HepG2 (cell line): Measurements from ENCODE around the gene BRMS1. TPM values are rescaled to one million over a fixed set of nuclear protein-coding genes. Genes with fewer than 3 reads are reported as not detected.
A peak's percentile ranks its signal among the peaks of the same experiment; 100 is the strongest.

ENCODE experiments used
- ATAC-seq: fragments of 200-7000 bp; cut with Tn5 transposase; 3 replicates; pipeline ENCODE4 v1.9.1; 2020; ENCODE audit warnings: mild to moderate bottlenecking, moderate library complexity
- BruUV-seq: library from RNA; stranded (reverse); fragments of 400-500 nt; replicated peaks from 2 replicates; lab custom pipeline; 2021; lab: Mats Ljungman, UMichigan
- CTCF ChIA-PET: fragments of 300-600 bp; formaldehyde crosslinking; extraction: SDS; loops from one replicate; lab custom pipeline; 2021; ENCODE audit warnings: low total read pairs, inconsistent platforms, low intra/inter-chr PET ratio; lab: Yijun Ruan, JAX
- POLR2A ChIA-PET: fragments of 350-600 bp; sonication (Branson Sonifier 250); formaldehyde crosslinking; loops from one replicate; lab custom pipeline; 2020; ENCODE audit warnings: antibody characterized with exemption, inconsistent platforms; lab: Yijun Ruan, JAX
- DNase-seq: peaks from one replicate; pipeline ENCODE4 v3.0.0-alpha.2; 2015; ENCODE audit warnings: low spot score
- FAIRE-seq: peaks from 3 replicates; lab custom pipeline; 2011; peaks lifted over from hg19 to GRCh38; lab: Jason Lieb, UNC
- H2AFZ ChIP-seq: one replicate; pipeline ENCODE4 v1.6.1; 2011; ENCODE audit warnings: low read length, inconsistent platforms
- H3K27ac ChIP-seq: fragments of 300-600 bp; 3 replicates; pipeline ENCODE4 v1.8.0; 2011; ENCODE audit warnings: mixed run types, mild to moderate bottlenecking, mixed read lengths, low read length, inconsistent platforms; ENCODE audit not compliant: insufficient read depth; ENCODE audit errors: extremely low read length
- H3K27me3 ChIP-seq, 2 experiments: fragments of 200-600 bp in 1 of 2; 2 replicates in 1 of 2; 3 replicates in 1 of 2; pipeline versions ENCODE4 v1.6.0 to v1.8.0; 2011; ENCODE audit warnings: low read length in 2 of 2, mild to moderate bottlenecking in 2 of 2, moderate library complexity in 2 of 2, inconsistent platforms in 1 of 2; ENCODE audit not compliant: insufficient read depth in 2 of 2, control insufficient read depth in 1 of 2
- H3K36me3 ChIP-seq, 2 experiments: fragments of 200-600 bp in 1 of 2; replicated peaks in 1 of 2; 2 replicates in 1 of 2; 3 replicates in 1 of 2; pipeline versions ENCODE4 v1.5.1 to v1.8.0; 2011; ENCODE audit warnings: low read length in 2 of 2, inconsistent platforms in 1 of 2; ENCODE audit not compliant: insufficient read depth in 2 of 2, control insufficient read depth in 1 of 2
- H3K4me1 ChIP-seq: 2 replicates; pipeline ENCODE4 v1.5.1; 2012; ENCODE audit warnings: low read length, inconsistent platforms; ENCODE audit not compliant: insufficient read depth
- H3K4me2 ChIP-seq: 2 replicates; pipeline ENCODE4 v1.6.0; 2011; ENCODE audit warnings: low read depth, low read length, inconsistent platforms
- H3K4me3 ChIP-seq, 3 experiments: fragments of 200-600 bp in 1 of 3; sonication (generic), shearing (Covaris generic) in 1 of 3; replicated peaks in 1 of 3; 2 replicates each; pipeline ENCODE4 v1.5.1; 2011 to 2016; ENCODE audit warnings: low read length in 3 of 3, inconsistent platforms in 2 of 3, low read depth in 2 of 3, mild to moderate bottlenecking in 2 of 3, control low read depth in 1 of 3, mixed read lengths in 1 of 3; ENCODE audit not compliant: insufficient read depth in 1 of 3
- H3K79me2 ChIP-seq: one replicate; pipeline ENCODE4 v1.6.1; 2011; ENCODE audit warnings: low read length, inconsistent platforms; ENCODE audit not compliant: insufficient read depth
- H3K9ac ChIP-seq: 2 replicates; pipeline ENCODE4 v1.6.0; 2011; ENCODE audit warnings: mild to moderate bottlenecking, low read depth, low read length, inconsistent platforms; ENCODE audit not compliant: insufficient read depth
- H3K9me3 ChIP-seq: 2 replicates; pipeline ENCODE4 v1.5.1; 2012; ENCODE audit warnings: mild to moderate bottlenecking, low read length
- H4K20me1 ChIP-seq: 2 replicates; pipeline ENCODE4 v1.6.0; 2011; ENCODE audit warnings: inconsistent platforms, mild to moderate bottlenecking, low read length, moderate library complexity; ENCODE audit not compliant: insufficient read depth
- KLF6 ChIP-seq: IDR thresholded peaks from 2 replicates; pipeline ENCODE4 v1.8.0; 2016; ENCODE audit warnings: missing biosample characterization, missing genetic modification reagents
- MEIS1 ChIP-seq: sonication (generic); formaldehyde crosslinking; IDR thresholded peaks from 2 replicates; pipeline ENCODE4 v1.9.0; 2021; ENCODE audit warnings: mild to moderate bottlenecking, missing genetic modification reagents, moderate library complexity, borderline replicate concordance
- PRMT3 ChIP-seq: sonication (generic); formaldehyde crosslinking; IDR thresholded peaks from 2 replicates; pipeline ENCODE4 v1.8.1; 2022; ENCODE audit warnings: low read depth, mild to moderate bottlenecking, moderate library complexity, missing genetic modification reagents, borderline replicate concordance
- RAD51 ChIP-seq: fragments of 450-650 bp; IDR thresholded peaks from 2 replicates; pipeline ENCODE4 v1.6.1; 2016; ENCODE audit warnings: borderline replicate concordance
- SP4 ChIP-seq: sonication (generic); formaldehyde crosslinking; IDR thresholded peaks from 2 replicates; pipeline ENCODE4 v1.8.1; 2023; ENCODE audit warnings: mild to moderate bottlenecking, missing genetic modification reagents
- TEAD2 ChIP-seq: sonication (generic); formaldehyde crosslinking; IDR thresholded peaks from 2 replicates; pipeline ENCODE4 v1.9.0; 2021; ENCODE audit warnings: missing genetic modification reagents
- TOPORS ChIP-seq: sonication (generic); formaldehyde crosslinking; IDR thresholded peaks from 2 replicates; pipeline ENCODE4 v1.8.0; 2023; ENCODE audit warnings: mild to moderate bottlenecking, missing genetic modification reagents
- ZBTB34 ChIP-seq: sonication (generic); formaldehyde crosslinking; IDR thresholded peaks from 2 replicates; pipeline ENCODE4 v1.8.0; 2022; ENCODE audit warnings: mild to moderate bottlenecking, missing genetic modification reagents
- ZBTB38 ChIP-seq: sonication (generic); formaldehyde crosslinking; IDR thresholded peaks from 2 replicates; pipeline ENCODE4 v1.5.1; 2020; ENCODE audit warnings: mild to moderate bottlenecking, missing genetic modification reagents
- ZNF530 ChIP-seq: sonication (generic); formaldehyde crosslinking; IDR thresholded peaks from 2 replicates; pipeline ENCODE4 v1.5.0; 2020; ENCODE audit warnings: low read depth, mild to moderate bottlenecking, missing genetic modification reagents
- ZNF687 ChIP-seq: sonication (generic); formaldehyde crosslinking; IDR thresholded peaks from 2 replicates; pipeline ENCODE4 v1.5.1; 2020; ENCODE audit warnings: mild to moderate bottlenecking, missing genetic modification reagents, moderate library complexity
- ZNF790 ChIP-seq: sonication (generic); formaldehyde crosslinking; IDR thresholded peaks from 2 replicates; pipeline ENCODE4 v1.8.0; 2022; ENCODE audit warnings: missing genetic modification reagents, mild to moderate bottlenecking, borderline replicate concordance
- ZNF879 ChIP-seq: sonication (generic); formaldehyde crosslinking; IDR thresholded peaks from 2 replicates; pipeline ENCODE4 v1.8.1; 2023; ENCODE audit warnings: missing genetic modification reagents
- WGBS: methylation state at CpG from one replicate; pipeline ENCODE4 v1.1.6; 2017; ENCODE audit warnings: low lambda C conversion rate; 5-methylcytosine and 5-hydroxymethylcytosine counted together
- in situ Hi-C: cut with HindIII; loops from 2 replicates; pipeline ENCODE4 v1.10.0; 2017; ENCODE audit warnings: low pct_unique_long_range_greater_than_20kb; ENCODE audit not compliant: extremely low pct_ligation_motif_present
- intact Hi-C: fragments of 100-400 bp; cut with micrococcal nuclease; formaldehyde crosslinking; loops from one replicate; pipeline ENCODE4 v1.10.0; 2022; ENCODE audit not compliant: unreplicated experiment
- polyA plus RNA-seq, 8 experiments: library from polyadenylated mRNA; depleted of rRNA in 3 of 8; stranded (reverse) in 7 of 8; unstranded in 1 of 8; fragments of >200 nt; fragmentation: Illumina TruSeq in 4 of 8; extraction: Trizol in 4 of 8; gene quantifications; 2 replicates each; pipeline versions ENCODE4 v1.2.1 to v1.2.3, GENCODE V29; 2011 to 2016; ENCODE audit warnings: low read depth in 4 of 8, missing spikeins in 1 of 8, mixed read lengths in 1 of 8; ENCODE audit not compliant: insufficient read depth in 1 of 8
- total RNA-seq, 5 experiments: library from RNA; depleted of rRNA; stranded (reverse); fragments of >200 nt; fragmentation: Illumina TruSeq; extraction: Trizol; gene quantifications; 2 replicates each; pipeline ENCODE4 v1.2.3, GENCODE V29; 2016; ENCODE audit warnings: low read depth in 1 of 5
- TF ChIP-seq, protein P1 (sequence below): sonication (generic); formaldehyde crosslinking; IDR thresholded peaks from 2 replicates; pipeline ENCODE4 v1.4.0; 2020; ENCODE audit warnings: missing genetic modification reagents

The BRMS1 gene
- total and polyA plus RNA-seq, 2 of the 13 experiments (the other 11 are each of a cell fraction or from before 2014, with no cell fraction given): 15.8 to 55.7 TPM

GRCh38 chr11:66336234-66337102 is 8.4 kb downstream of the BRMS1 start, which contains the start of gene RIN1:
Gene RIN1 (minus strand): TSS chr11:66336434. CDS start chr11:66336402, 32 bp downstream.
- Histone ChIP-seq H3K79me2 (no peaks in the 10 kb centered on the region), H3K36me3 (peaks cover 12 to 21% of the 10 kb centered on the region in 2 experiments; a peak in 4 of 5 replicates), H3K27ac (peak within 1 kb of the TSS; percentile 63), H3K27me3 (no peaks in the 10 kb centered on the region), H3K9me3 (no peaks in the 10 kb centered on the region), H2AFZ (no peak within 1 kb of the TSS), H3K4me1 (peaks cover 19% of the 10 kb centered on the region), H3K4me3 (peak within 1 kb of the TSS; percentile 64 to 79 (median 70)), H4K20me1 (no peaks in the 10 kb centered on the region), H3K4me2 (peak within 1 kb of the TSS; percentile 87), H3K9ac (peak within 1 kb of the TSS; percentile 67)
- ChIA-PET CTCF (interaction anchor here (0.6 to 2.1 kb wide), 5 partner anchors 8 to 114 kb away, joined by 3 to 32 read pairs (median 4); no protein-coding TSS in a partner anchor), POLR2A (interaction anchor here (0.7 to 3.6 kb wide), 12 partner anchors 8 to 103 kb away, joined by 4 to 59 read pairs (median 5); partner anchors contain the start of genes B4GAT1, BRMS1, CD248 and SLC29A2)
- intact Hi-C loops (loop anchor here (1.0 kb wide), 1 partner anchor 24 kb away; no protein-coding TSS in a partner anchor), in situ Hi-C loops (no loop called here)
- BruUV-seq: no TSS peak
- WGBS: 25% methylated on average over 11 of the region's 22 CpGs
- ATAC-seq: peak; percentile 91
- FAIRE-seq: peak; percentile 96
- peak; percentile 89 for DNase-seq
- TF ChIP-seq, protein P1, sequence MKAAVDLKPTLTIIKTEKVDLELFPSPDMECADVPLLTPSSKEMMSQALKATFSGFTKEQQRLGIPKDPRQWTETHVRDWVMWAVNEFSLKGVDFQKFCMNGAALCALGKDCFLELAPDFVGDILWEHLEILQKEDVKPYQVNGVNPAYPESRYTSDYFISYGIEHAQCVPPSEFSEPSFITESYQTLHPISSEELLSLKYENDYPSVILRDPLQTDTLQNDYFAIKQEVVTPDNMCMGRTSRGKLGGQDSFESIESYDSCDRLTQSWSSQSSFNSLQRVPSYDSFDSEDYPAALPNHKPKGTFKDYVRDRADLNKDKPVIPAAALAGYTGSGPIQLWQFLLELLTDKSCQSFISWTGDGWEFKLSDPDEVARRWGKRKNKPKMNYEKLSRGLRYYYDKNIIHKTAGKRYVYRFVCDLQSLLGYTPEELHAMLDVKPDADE (CRISPR knock-in tag): no peak
- no peak for TF ChIP-seq ZNF879
- no peak for TF ChIP-seq MEIS1 (CRISPR knock-in tag)
- TF ChIP-seq TOPORS (CRISPR knock-in tag): no peak
- TF ChIP-seq ZNF790 (CRISPR knock-in tag): no peak
- no peak; the same call in 1 of the 2 replicates for TF ChIP-seq ZBTB38
- TF ChIP-seq KLF6 (CRISPR knock-in tag): no peak
- TF ChIP-seq SP4 (CRISPR knock-in tag): peak; percentile 80
- no peak for TF ChIP-seq RAD51
- TF ChIP-seq ZNF687 (CRISPR knock-in tag): peak; percentile 85
- no peak for TF ChIP-seq ZNF530 (CRISPR knock-in tag)
- TF ChIP-seq TEAD2: no peak
- TF ChIP-seq ZBTB34: 0 out of 2 replicates have a peak, but pooled peaks have one; percentile 68
- TF ChIP-seq PRMT3 (CRISPR knock-in tag): no peak; the same call in 1 of the 2 replicates
